NCI-H2029 (cell line): ENCODE results near the gene PDE10A.

Experiments used
- DNase-seq: peaks from one replicate; lab custom pipeline; 2025; lab: John Stamatoyannopoulos, UW

Gene PDE10A

GRCh38 chr6:165678429-165678828, 15.4 kb upstream of the PDE10A start:
- no peak for DNase-seq

DNA sequence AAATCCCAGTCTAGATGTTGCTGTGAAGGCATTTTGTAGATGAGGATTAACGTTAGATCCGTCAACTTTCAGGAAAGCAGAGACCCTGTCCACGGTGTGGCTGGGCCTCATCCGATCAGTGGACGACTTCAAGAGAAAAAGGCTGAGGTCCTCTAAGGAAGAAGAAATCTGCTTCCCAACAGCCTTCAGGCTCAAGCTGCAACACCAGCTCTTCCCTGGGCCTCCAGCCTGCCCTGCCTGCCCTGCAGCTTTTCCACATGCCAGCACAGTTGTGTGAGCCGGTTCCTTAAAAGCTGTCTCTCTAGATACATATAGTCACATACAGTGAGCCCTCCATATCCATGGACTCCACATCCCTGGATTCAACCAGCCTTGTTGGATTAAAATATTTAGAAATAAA, 14.1 kb upstream of the PDE10A start:
- no peak for DNase-seq

DNA sequence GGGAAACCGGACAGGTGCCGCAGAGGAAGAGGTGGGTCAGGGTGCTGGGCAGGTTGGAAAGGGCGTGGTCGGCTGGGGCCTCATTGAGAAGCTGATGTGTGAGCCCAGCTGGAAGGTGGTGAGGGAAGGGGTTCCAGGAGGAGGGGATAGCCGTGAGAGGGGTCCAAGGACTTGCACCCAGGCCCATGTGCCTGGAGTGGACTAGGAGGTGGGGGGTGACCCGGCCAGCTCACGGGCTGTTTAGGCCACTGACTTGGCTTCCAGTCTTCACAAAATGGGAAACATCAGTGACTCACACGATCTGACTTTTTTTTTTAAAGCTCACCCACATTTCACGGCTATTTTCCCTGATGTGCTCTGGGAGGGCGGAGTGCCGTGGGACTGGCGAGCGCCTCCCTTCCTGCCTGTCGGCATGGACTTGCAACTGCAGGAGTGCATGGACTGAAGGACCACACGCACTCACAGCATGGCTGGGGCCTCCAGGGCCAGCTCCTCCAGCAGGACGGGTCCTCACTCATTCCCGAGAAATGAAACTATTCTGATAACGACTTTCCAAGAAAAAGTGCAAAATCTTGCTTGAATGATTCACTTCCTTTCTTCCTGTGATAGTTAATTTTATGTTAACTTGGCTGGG, 13.5 kb upstream of the PDE10A start:
- no peak for DNase-seq

- no peak for DNase-seq
Observed at GRCh38 chr6:165675120-165675519, 12.1 kb upstream of the PDE10A start.

DNA sequence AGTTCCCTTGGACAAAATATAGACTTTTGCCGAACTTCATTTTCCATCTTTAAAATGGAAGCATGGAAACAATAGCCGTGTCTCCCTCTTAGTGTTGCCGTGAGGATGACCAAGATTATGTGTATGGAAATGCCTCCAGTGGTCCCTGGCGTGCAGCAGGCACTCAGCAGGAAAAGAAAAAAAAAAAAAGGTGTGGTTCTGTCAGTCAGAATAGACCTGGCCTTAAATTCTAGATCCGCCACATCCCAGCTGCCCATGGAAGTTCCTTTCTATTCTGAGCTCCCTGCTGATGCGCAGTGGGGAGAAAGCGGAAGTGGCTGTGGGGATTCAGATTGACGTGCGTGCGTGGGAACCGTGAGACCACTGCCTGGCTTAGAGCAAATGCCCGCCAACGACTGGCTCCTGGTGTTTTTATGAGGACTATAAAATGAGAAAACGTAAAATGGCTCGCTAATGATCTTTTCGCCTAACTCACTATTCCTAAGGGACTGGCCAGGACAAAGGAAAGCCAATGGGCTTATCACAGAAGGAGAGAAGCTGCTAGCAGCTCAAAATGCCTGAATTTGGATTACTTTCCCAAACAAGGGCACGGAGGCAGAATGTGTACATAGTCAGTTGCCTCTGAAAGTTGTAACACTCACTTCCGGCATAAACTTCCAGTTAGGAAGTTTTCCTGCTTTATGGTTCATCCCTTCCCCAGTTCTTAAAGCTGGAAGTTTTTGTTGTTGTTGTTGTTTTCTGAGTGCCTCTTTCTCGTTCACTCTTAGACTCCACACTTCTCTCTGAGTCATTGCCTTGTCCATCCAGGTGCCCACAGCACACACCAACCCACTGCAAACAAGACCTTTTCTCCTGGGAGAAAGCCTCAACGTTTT, 11.4 kb upstream of the PDE10A start:
- DNase-seq = no peak

DNA sequence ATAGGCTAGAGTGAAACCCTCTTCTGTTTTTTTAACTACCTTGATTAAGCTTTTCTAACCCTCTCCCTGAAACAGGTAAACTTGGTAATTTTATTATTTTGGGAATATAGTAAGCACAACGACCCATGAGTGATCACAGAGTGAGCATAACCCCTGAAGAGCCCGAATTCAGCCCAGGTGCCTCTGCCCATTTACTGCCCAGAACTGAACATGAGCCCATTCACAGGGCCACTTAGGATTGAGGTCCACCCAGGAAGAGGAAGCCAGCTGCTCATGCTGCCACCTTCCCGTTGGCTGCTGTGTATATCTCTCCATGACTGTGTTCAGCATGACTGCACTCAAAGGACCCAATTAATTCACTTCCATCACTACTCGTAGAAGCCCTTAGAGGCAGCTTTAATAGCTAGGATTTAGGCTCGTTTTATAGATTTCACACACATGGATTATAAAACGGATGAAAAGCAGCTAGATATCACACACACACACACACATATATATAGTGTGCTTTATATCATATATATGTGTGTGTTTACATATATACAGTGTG, 8.3 kb upstream of the PDE10A start:
- peak; percentile 80 for DNase-seq

GRCh38 chr6:165668951-165669350, 5.9 kb upstream of the PDE10A start:
- no peak for DNase-seq

GRCh38 chr6:165665384-165665672, 2.3 kb upstream of the PDE10A start:
- no peak for DNase-seq

GRCh38 chr6:165664559-165665383, 1.7 kb upstream of the PDE10A start:
- DNase-seq = no peak

DNA sequence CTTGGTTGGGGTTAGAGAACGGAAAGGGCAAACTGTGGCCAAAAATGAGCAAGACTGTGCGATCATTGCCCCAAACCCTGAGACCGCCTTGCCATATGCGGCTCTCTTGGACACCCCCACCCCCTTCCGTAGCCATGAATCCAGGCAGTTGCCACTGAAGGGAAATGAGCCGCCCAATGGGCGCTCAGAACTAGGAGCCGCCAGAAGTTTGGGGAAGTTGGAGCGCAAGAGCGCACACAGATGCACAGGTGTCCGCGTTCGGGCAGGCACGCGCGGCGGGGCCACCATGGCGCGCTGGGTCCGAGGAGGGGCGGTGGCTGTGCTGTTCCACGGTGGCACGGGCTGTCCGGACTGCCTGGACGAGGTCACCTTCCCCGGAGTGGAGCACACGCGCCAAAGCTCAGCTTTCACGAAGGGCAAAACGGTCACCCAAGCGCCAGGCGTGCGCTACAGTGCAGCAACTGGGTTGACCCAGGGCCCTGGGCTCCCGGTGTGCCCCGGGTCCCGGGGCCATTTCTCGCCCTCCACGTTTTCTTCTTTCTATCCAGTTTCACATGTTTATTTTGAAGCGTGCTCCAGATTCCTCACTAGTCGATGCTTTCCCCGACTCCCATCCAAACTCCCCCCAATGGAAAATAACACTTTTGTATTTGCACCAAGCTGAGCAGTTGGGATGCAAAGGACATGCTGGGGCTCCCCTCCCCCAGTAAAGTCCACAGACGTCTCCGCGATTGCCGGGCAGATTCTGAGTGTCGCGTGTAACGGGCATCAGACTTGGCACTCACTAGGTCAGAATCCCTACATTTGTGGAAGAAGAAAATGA, 906 bp upstream of the PDE10A start:
- no peak for DNase-seq

- DNase-seq = peak; percentile 25
Observed at GRCh38 chr6:165663377-165663735, 315 bp upstream of the PDE10A start.

DNA sequence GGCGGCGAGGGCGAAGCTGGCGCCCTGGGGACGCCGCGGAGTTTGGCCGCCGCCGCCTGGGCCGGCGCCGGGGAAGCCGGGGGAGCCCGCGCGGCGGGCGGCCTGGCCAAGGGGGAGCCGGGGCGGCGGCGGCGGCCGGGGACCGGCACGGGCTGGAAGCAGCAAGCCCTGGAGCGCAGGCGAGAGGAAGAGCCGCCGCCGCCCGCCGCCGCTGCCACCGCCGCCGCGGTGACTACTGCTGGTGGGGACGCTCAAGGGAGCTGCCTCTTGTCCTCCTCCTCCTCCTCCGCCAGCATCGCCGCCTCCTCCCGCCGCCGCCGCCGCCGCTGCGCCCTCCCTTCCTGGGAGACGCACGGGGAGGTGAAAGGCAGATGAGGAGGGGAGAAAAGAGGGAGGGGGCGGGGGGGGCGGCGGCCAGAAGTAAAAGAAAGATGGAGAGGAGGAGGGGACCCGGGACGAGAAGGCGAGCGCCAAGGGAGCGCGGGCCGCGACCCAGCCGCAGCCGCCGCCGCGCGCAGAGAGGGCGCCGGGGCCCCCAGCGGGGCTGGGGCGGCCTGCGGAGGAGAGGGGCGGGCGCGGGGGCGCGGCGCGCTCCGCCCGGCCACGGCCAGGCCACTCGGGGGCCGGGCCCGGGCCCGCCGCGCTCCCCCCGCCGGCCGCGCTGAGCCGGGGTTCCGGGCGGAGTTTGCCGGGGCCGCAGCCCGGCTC, 846 bp downstream of the PDE10A start:
- no peak for DNase-seq

DNA sequence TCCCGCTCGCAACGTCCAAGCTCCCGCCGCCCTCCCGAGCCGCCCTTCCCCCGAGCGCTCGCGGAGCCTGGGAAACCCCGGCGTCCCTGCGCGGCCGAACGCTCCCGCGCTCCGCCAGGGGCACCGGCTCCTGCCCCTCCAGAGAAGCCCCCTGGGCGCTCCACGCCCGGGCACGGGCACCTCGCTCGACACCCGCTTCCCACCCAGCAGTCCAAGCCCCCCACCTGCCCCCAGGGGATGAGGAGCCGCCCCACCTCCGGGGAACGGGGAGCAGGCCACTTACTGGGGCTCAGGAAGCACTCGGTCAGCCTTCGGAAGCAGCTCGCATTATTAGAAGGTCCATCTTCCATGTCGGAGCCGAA, 1.4 kb downstream of the PDE10A start:
- no peak for DNase-seq

DNA sequence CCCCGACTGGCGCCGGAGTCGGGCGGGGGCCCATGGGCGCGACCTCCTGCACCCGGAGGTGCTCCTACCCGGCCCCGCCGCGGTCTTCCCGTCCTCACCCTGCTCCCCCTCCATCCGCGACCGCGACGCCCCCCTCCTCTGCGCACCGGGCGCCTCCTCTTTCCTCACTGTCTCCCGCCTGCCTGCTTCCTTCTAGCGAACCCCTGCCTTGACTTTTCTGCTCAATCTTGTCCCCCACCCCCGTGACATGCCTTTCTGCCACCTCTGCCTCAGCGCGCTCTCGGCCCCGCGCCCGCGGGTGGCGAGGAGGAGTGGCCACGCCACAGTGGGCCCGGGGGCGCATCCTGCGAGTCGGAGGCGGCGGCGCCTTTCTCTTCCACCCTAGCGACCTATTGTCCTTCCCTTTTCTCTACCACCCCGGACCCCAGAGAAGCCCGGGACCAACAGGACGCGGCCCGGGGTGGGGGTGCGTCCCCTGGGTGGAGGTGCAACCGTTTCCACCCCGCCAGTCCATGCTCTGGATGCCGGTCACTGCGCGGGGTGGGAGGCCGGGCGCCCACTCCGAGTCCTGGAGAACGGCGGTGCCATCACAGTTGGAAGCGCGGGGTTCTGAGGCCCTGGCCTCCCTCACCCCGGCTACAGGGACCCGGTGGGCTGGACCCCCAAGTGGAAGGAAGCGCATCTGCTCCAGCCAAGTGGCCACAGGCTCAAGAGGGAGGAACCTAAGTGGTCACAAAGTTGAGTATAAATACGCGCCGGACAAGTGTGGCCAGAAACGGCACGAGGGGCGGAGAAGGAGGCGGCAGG, 2.0 kb downstream of the PDE10A start:
- DNase-seq = no peak

- DNase-seq = peak; percentile 18
Observed at GRCh38 chr6:165659945-165660856, 2.8 kb downstream of the PDE10A start.

- no peak for DNase-seq
Observed at GRCh38 chr6:165658395-165659058, 4.5 kb downstream of the PDE10A start.

DNA sequence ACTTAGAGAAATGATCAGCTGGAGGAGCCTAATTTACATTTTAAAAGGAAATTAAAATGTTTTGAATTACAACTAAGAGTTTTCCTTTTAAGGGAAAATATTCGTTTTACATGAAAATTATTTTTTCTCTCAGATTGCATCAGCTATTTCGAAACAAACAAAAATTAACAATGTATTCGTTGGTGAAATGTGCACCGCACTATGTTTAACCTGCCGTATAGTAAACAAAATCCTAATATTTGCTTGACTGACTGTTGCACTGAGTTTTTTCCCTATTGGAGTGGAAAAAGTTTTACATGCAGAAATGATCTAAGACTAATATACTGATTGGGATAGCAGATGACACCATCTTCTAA, 5.7 kb downstream of the PDE10A start:
- DNase-seq = no peak

DNA sequence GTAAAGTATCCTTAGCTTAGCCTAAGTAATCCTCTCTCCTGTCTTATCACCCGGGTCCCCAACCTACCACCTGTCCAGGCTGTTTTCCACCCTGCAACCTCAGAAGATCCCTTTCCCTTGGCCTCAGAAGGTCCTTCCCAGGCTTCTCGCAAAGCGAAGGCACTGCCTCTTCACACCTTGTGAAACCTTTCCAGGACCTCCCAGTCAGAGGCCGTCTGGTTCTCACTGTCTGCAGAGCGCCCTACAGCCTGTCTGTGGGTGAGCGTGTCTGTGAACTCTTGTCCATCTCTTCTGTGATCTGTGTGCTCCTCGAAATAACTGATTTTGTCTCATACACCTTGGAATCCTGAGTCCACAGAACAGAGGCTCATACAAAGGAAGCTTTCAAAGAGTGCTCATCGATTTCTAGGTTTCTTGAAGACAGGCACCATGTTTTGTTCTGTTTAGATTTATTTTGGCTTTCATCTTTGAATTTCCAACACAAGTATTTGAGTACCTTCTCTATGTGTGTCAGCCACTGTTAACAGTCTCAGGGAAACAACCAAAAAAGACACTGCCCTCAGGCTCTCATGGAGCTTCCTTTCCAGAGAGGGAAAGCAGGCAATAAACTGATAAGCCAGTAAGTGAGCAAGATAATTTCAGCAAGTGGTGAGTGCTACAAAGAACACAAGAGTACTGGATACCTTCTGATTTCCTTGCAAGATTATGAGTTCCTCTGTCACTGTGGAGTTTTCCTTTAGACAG, 6.3 kb downstream of the PDE10A start:
- no peak for DNase-seq
